CD4-positive, alpha-beta T cell (primary cell): ENCODE results near the gene BHLHE23. TPM values are rescaled to one million over a fixed set of nuclear protein-coding genes. Genes with fewer than 3 reads are reported as not detected.

Experiments
- ATAC-seq: fragments of 200-7000 bp; cut with Tn5 transposase; one replicate; pipeline ENCODE4 v1.10.0; 2022; ENCODE audit warnings: mild to moderate bottlenecking; ENCODE audit not compliant: poor library complexity
- CTCF ChIA-PET: fragments of 350-600 bp; sonication (Branson Sonifier 250); formaldehyde crosslinking; loops from one replicate; lab custom pipeline; 2021; ENCODE audit warnings: antibody characterized with exemption, inconsistent platforms; lab: Charles Lee
- POLR2A ChIA-PET: fragments of 350-600 bp; sonication (Branson Sonifier 250); formaldehyde crosslinking; loops from one replicate; lab custom pipeline; 2021; ENCODE audit warnings: antibody characterized with exemption, inconsistent platforms; lab: Charles Lee
- DNase-seq, 14 experiments: peaks; one replicate each; pipeline ENCODE4 v3.0.0-alpha.2; 2013 to 2020; ENCODE audit warnings: mixed read lengths in 2 of 14
- H3K27ac ChIP-seq, 2 donors: one replicate each; pipeline versions ENCODE4 v1.5.1 to v1.7.0; 2013; ENCODE audit warnings: low read length in 2 of 2, low read depth in 1 of 2, mild to moderate bottlenecking in 1 of 2
- H3K27me3 ChIP-seq, 2 experiments: 1 replicate in 1 of 2; 2 replicates in 1 of 2; pipeline versions ENCODE4 v1.6.1 to v1.7.0; 2013; ENCODE audit warnings: low read length in 2 of 2, control low read depth in 1 of 2, mild to moderate bottlenecking in 1 of 2, moderate library complexity in 1 of 2; ENCODE audit not compliant: insufficient read depth in 2 of 2, control insufficient read depth in 1 of 2
- H3K36me3 ChIP-seq: one replicate; pipeline ENCODE4 v1.6.1; 2013; ENCODE audit warnings: low read length, control low read depth; ENCODE audit not compliant: insufficient read depth
- H3K4me1 ChIP-seq: one replicate; pipeline ENCODE4 v1.6.1; 2013; ENCODE audit warnings: low read length, control low read depth; ENCODE audit not compliant: insufficient read depth
- H3K4me3 ChIP-seq: one replicate; pipeline ENCODE4 v1.5.1; 2013; ENCODE audit warnings: mild to moderate bottlenecking, low read length, moderate library complexity
- H3K9me3 ChIP-seq, 2 experiments: 1 replicate in 1 of 2; 2 replicates in 1 of 2; pipeline versions ENCODE4 v1.6.1 to v1.7.0; 2013; ENCODE audit warnings: low read length in 2 of 2, mild to moderate bottlenecking in 2 of 2, control low read depth in 1 of 2, moderate library complexity in 1 of 2; ENCODE audit not compliant: control insufficient read depth in 1 of 2, insufficient read depth in 1 of 2
- H3K27ac Mint-ChIP-seq: one replicate; pipeline ENCODE4 v1.8.0; 2020; ENCODE audit warnings: mixed read lengths
- H3K27me3 Mint-ChIP-seq: one replicate; pipeline ENCODE4 v1.8.0; 2021; ENCODE audit warnings: mixed read lengths
- H3K36me3 Mint-ChIP-seq: one replicate; pipeline ENCODE4 v1.8.0; 2021; ENCODE audit warnings: low read depth, mixed read lengths
- H3K4me1 Mint-ChIP-seq: one replicate; pipeline ENCODE4 v1.8.0; 2021; ENCODE audit warnings: low read depth, mixed read lengths
- H3K4me3 Mint-ChIP-seq: one replicate; pipeline ENCODE4 v1.8.0; 2020; ENCODE audit warnings: mild to moderate bottlenecking, mixed read lengths
- H3K9me3 Mint-ChIP-seq: one replicate; pipeline ENCODE4 v1.8.0; 2020; ENCODE audit warnings: mixed read lengths
- intact Hi-C, 2 experiments: fragments of 100-400 bp; cut with DNase I in 1 of 2; cut with micrococcal nuclease in 1 of 2; formaldehyde crosslinking; loops; one replicate each; pipeline versions ENCODE4 v1.15.1 to v1.9.0; 2023 to 2025; cut with DNase I, micrococcal nuclease
- total RNA-seq, 174 experiments: library from RNA in 2 of 174; stranded (reverse) in 2 of 174; gene quantifications; one replicate each; pipeline ENCODE4 v1.2.3 and lab custom pipeline; 2021 to 2026
- TF ChIP-seq, protein P1 (sequence below): fragments of 200-600 bp; IDR thresholded peaks from one replicate; pipeline ENCODE4 v1.8.0; 2022; ENCODE audit warnings: antibody characterized with exemption, mild to moderate bottlenecking

The BHLHE23 gene
- total RNA-seq, 2 experiments from 2014 or later, result not detected

- TF ChIP-seq, protein P1, sequence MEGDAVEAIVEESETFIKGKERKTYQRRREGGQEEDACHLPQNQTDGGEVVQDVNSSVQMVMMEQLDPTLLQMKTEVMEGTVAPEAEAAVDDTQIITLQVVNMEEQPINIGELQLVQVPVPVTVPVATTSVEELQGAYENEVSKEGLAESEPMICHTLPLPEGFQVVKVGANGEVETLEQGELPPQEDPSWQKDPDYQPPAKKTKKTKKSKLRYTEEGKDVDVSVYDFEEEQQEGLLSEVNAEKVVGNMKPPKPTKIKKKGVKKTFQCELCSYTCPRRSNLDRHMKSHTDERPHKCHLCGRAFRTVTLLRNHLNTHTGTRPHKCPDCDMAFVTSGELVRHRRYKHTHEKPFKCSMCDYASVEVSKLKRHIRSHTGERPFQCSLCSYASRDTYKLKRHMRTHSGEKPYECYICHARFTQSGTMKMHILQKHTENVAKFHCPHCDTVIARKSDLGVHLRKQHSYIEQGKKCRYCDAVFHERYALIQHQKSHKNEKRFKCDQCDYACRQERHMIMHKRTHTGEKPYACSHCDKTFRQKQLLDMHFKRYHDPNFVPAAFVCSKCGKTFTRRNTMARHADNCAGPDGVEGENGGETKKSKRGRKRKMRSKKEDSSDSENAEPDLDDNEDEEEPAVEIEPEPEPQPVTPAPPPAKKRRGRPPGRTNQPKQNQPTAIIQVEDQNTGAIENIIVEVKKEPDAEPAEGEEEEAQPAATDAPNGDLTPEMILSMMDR, result no peak
- H3K4me3 ChIP-seq, result no peak overlapping the region
- no peak for ATAC-seq
- ChIA-PET CTCF (interaction anchor here (1.7 kb wide), 1 partner anchor 52 kb away, joined by 5 read pairs; no protein-coding TSS in a partner anchor), POLR2A (no interaction called here)
- H3K4me1 ChIP-seq, result peaks cover 12% of the 10 kb centered on the region
- H3K9me3 Mint-ChIP-seq, result no peaks in the 10 kb centered on the region
- H3K36me3 ChIP-seq, result no peaks in the 10 kb centered on the region
- no peak overlapping the region for H3K27ac Mint-ChIP-seq
- no peak for DNase-seq
- peaks cover 7 to 15% of the 10 kb centered on the region in 2 experiments for H3K27me3 ChIP-seq
- H3K9me3 ChIP-seq, result peaks cover 0 to 24% of the 10 kb centered on the region in 2 experiments
- no peak overlapping the region for H3K4me3 Mint-ChIP-seq
- peaks cover 8% of the 10 kb centered on the region for H3K4me1 Mint-ChIP-seq
- intact Hi-C loops, result no loop called here
- H3K27ac ChIP-seq, result no peak overlapping the region
- H3K27me3 Mint-ChIP-seq, result peaks cover 37% of the 10 kb centered on the region
- H3K36me3 Mint-ChIP-seq, result no peaks in the 10 kb centered on the region
Observed at GRCh38 chr20:63024573-63025392, 18.0 kb upstream of the BHLHE23 start.

- Histone ChIP-seq H3K4me1 (peaks cover 8% of the 10 kb centered on the region), H3K27ac (no peak overlapping the region), H3K4me3 (no peak overlapping the region), H3K36me3 (no peaks in the 10 kb centered on the region), H3K27me3 (peaks cover 7 to 15% of the 10 kb centered on the region in 2 experiments), H3K9me3 (peaks cover 0 to 24% of the 10 kb centered on the region in 2 experiments)
- intact Hi-C loops, result no loop called here
- Mint-ChIP-seq H3K4me3 (no peak overlapping the region), H3K36me3 (no peaks in the 10 kb centered on the region), H3K9me3 (no peaks in the 10 kb centered on the region), H3K27me3 (peaks cover 36% of the 10 kb centered on the region), H3K27ac (no peak overlapping the region), H3K4me1 (peaks cover 8% of the 10 kb centered on the region)
- POLR2A ChIA-PET, result no interaction called here
- no peak for ATAC-seq
- TF ChIP-seq, protein P1, result no peak
- CTCF ChIA-PET, result interaction anchor here (1.7 kb wide), 1 partner anchor 52 kb away, joined by 5 read pairs; no protein-coding TSS in a partner anchor
- no peak for DNase-seq
Observed at GRCh38 chr20:63023936-63024571, 17.3 kb upstream of the BHLHE23 start.

DNA sequence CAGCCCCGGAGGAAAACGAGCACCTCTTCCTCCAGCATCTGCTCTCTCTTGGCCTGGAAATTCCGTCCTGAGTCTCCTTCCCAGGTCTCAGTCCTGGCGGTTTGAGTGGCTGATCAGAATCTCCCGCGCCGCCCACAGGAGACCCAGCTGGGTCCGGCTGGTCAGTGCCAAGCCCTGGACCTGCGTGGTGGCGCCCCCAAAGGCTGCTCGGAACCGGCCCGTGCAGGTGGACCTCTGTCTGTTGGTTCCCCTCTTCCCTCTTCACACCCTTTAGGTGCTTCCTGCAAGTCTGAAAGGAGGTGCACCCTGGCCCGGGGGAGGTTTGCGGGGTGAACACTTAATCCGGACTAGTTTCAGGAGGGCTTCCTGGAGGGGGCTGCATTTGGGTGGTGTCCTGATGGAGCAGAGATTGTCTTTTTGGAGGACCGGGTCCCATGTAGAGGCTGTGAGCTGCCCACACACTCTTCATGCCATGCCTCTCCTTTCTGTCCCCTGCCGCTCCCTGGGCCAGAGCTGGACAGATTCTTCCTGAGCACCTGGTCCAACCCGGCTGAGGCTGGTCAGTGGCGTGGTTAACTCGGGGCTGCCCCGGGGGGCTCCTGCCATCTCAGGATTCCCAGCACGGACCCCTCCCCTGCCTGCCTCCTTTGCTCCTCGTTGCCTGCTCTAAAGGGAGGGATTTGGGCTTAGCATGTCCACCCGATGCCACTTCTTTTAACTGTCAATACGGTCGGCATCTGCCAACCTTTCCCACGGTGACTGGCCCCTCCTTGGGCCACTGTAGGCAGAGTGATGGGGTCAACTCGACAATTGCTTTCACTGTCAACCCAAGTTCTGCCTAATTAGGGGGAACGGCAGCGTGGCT, 16.5 kb upstream of the BHLHE23 start:
- Mint-ChIP-seq H3K4me3 (no peak overlapping the region), H3K27ac (no peak overlapping the region), H3K27me3 (peaks cover 38% of the 10 kb centered on the region), H3K4me1 (peaks cover 8% of the 10 kb centered on the region), H3K36me3 (no peaks in the 10 kb centered on the region), H3K9me3 (no peaks in the 10 kb centered on the region)
- POLR2A ChIA-PET, result no interaction called here
- ATAC-seq, result no peak
- Histone ChIP-seq H3K9me3 (peaks cover 0 to 24% of the 10 kb centered on the region in 2 experiments), H3K4me3 (no peak overlapping the region), H3K27me3 (peaks cover 7 to 15% of the 10 kb centered on the region in 2 experiments), H3K36me3 (no peaks in the 10 kb centered on the region), H3K27ac (no peak overlapping the region), H3K4me1 (peaks cover 8% of the 10 kb centered on the region)
- CTCF ChIA-PET, result interaction anchor here (1.7 kb wide), 1 partner anchor 51 kb away, joined by 5 read pairs; no protein-coding TSS in a partner anchor
- TF ChIP-seq, protein P1, result no peak
- intact Hi-C loops, result no loop called here
- DNase-seq, result no peak
